ENCODE data around the gene CDH3. TPM values are rescaled to one million over a fixed set of nuclear protein-coding genes. Genes with fewer than 3 reads are reported as not detected.
A peak's percentile ranks its signal among the peaks of the same experiment; 100 is the strongest.

Gene CDH3
- total and polyA plus RNA-seq, 2 experiments from 2014 or later = 62.4 to 77.6 TPM

DNA sequence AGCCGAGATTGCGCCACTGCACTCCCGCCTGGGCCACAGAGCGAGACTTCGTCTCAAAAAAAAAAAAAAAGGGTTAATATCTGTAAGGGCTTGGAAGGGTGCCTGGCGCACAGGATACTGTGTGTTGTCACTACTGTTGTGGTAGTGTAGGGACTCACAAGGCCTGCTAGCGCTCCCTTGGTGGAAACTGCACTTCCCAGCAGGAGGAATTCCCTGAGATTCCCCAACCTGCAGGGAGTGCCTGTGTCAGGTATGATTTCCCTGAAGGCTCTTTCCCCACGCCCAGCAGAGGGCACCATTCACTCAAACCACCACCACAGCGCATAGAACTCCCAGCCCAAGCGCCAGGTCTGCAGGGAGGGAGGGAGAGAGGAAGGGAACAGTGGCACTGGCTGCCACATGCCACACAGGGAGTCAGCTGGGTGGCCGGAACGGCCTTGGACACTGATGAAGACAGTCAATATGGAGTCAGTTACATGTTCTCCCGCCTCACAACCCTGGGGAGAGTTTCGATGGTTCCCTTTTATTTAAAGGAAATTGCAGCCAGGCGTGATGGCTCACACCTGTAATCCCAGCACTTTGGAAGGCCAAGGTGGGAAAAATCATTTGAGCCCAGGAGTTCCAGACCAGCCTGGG, 59.2 kb downstream of the CDH3 start:
- DNase-seq (ENCODE audit: low spot score) = peak; percentile 88
- Histone ChIP-seq H2AFZ (no peak overlapping the region), H3K4me1 (ENCODE audit: insufficient read depth) (peaks cover 5% of the 10 kb centered on the region), H3K4me3 (no peak overlapping the region), H4K20me1 (ENCODE audit: insufficient read depth, poor library complexity, severe bottlenecking) (no peaks in the 10 kb centered on the region), H3K9me3 (ENCODE audit: low read depth) (no peaks in the 10 kb centered on the region), H3K4me2 (no peak overlapping the region), H3K27ac (no peak overlapping the region), H3K9me2 (replicated peaks; ENCODE audit: insufficient read depth) (no peaks in the 10 kb centered on the region), H3K27me3 (no peaks in the 10 kb centered on the region), H3K36me3 (replicated peaks; ENCODE audit: insufficient read depth, low read depth) (no peaks in the 10 kb centered on the region), H3K79me2 (no peaks in the 10 kb centered on the region)
- WGBS (ENCODE audit: low lambda C conversion rate, missing lambda C conversion rate) = 48% methylated on average over 11 of the region's 15 CpGs
- TF ChIP-seq, protein P1, sequence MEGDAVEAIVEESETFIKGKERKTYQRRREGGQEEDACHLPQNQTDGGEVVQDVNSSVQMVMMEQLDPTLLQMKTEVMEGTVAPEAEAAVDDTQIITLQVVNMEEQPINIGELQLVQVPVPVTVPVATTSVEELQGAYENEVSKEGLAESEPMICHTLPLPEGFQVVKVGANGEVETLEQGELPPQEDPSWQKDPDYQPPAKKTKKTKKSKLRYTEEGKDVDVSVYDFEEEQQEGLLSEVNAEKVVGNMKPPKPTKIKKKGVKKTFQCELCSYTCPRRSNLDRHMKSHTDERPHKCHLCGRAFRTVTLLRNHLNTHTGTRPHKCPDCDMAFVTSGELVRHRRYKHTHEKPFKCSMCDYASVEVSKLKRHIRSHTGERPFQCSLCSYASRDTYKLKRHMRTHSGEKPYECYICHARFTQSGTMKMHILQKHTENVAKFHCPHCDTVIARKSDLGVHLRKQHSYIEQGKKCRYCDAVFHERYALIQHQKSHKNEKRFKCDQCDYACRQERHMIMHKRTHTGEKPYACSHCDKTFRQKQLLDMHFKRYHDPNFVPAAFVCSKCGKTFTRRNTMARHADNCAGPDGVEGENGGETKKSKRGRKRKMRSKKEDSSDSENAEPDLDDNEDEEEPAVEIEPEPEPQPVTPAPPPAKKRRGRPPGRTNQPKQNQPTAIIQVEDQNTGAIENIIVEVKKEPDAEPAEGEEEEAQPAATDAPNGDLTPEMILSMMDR (IDR thresholded peaks at IDR 0.05; ENCODE audit: poor library complexity) = peak; percentile 88
- TF ChIP-seq EZH2phosphoT487 (IDR thresholded peaks at IDR 0.05; ENCODE audit: low read depth, severe bottlenecking, unreplicated experiment) = no peak

DNA sequence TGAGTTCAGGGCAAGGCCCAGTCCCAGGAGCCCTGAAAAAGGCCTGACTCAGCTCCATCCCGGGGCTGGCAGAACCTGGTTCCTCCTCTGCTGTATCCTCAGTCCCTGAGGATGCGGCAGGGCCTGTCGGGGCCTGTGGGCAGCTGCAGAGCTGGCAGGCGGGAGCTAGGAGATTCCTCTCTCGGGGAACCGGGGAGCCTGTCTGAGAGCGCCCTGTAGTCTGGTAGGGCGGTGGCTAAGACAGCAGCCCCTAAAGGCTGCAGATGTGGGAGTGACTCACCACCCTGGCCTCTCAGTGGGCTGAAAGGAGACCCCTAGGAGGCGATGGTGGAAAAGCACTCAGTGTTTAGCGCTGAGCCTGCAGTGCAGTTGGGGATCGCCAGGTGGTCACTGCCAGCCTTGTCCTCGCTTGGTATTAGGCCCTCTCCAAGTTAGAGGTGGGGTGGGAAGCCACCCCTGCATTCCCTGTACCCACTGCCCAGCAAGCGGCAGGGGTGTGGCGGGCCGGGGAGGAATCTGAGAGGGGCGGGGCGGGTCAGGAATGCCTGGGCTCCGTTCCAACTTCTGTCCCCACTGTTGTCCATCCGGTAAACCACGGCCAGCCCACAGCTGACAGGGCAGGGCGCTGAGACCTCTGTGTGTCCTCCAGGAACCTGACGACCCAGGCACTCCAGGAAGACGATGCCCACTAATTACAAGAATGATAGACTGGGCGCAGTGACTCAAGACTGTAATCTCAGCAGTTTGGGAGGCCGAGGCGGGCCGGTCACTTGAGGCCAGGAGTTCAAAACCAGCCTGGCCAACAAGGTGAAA, 62.4 kb downstream of the CDH3 start:
- peak overlapping the region; percentile 34 for H3K27ac ChIP-seq
- no peaks in the 10 kb centered on the region for H3K9me2 ChIP-seq (replicated peaks; ENCODE audit: insufficient read depth)
- H4K20me1 ChIP-seq (ENCODE audit: insufficient read depth, poor library complexity, severe bottlenecking) = no peaks in the 10 kb centered on the region
- no peak overlapping the region for H3K4me3 ChIP-seq
- no peaks in the 10 kb centered on the region for H3K9me3 ChIP-seq (ENCODE audit: low read depth)
- DNase-seq (ENCODE audit: low spot score) = peak; percentile 67
- no peaks in the 10 kb centered on the region for H3K27me3 ChIP-seq
- no peak overlapping the region for H3K4me2 ChIP-seq
- no peaks in the 10 kb centered on the region for H3K36me3 ChIP-seq (replicated peaks; ENCODE audit: insufficient read depth, low read depth)
- TF ChIP-seq, protein P1 (IDR thresholded peaks at IDR 0.05; ENCODE audit: poor library complexity) = peak; percentile 19
- TF ChIP-seq EZH2phosphoT487 (IDR thresholded peaks at IDR 0.05; ENCODE audit: low read depth, severe bottlenecking, unreplicated experiment) = no peak
- TF ChIP-seq EZH2 (IDR thresholded peaks at IDR 0.05; ENCODE audit: borderline replicate concordance) = no peak
- 70% methylated on average over 21 of the region's 27 CpGs for WGBS (ENCODE audit: low lambda C conversion rate, missing lambda C conversion rate)
- H3K4me1 ChIP-seq (ENCODE audit: insufficient read depth) = no peaks in the 10 kb centered on the region
- H2AFZ ChIP-seq = no peak overlapping the region
- no peaks in the 10 kb centered on the region for H3K79me2 ChIP-seq

DNA sequence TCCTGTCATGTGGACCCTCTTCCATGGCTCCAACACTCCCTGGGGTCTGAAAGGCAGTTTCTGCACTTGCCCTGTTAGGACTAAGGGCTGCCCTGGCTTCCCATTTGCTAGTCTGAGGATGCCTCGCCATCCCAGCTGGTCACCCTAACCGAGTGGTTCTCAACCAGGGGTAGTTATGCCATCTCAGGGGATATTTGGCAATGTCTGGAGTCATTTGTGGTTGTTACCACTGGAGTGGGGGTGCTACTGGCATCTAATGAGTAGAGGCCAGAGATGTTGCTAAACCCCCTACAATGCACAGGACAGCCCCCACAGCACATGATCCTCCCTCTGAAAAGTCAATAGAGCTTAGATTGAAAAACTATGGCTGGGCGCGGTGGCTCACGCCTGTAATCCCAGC, 65.1 kb downstream of the CDH3 start:
- 91% methylated on average over 5 of the region's 5 CpGs for WGBS (ENCODE audit: low lambda C conversion rate, missing lambda C conversion rate)
- Histone ChIP-seq H3K36me3 (replicated peaks; ENCODE audit: insufficient read depth, low read depth) (no peaks in the 10 kb centered on the region), H3K27ac (no peak overlapping the region), H4K20me1 (ENCODE audit: insufficient read depth, poor library complexity, severe bottlenecking) (no peaks in the 10 kb centered on the region), H3K4me3 (no peak overlapping the region), H3K79me2 (no peaks in the 10 kb centered on the region), H3K9me2 (replicated peaks; ENCODE audit: insufficient read depth) (no peaks in the 10 kb centered on the region), H3K27me3 (no peaks in the 10 kb centered on the region), H2AFZ (no peak overlapping the region), H3K4me1 (ENCODE audit: insufficient read depth) (no peaks in the 10 kb centered on the region), H3K4me2 (no peak overlapping the region), H3K9me3 (ENCODE audit: low read depth) (no peaks in the 10 kb centered on the region)
- TF ChIP-seq EZH2 (IDR thresholded peaks at IDR 0.05; ENCODE audit: borderline replicate concordance) (no peak), EZH2phosphoT487 (IDR thresholded peaks at IDR 0.05; ENCODE audit: low read depth, severe bottlenecking, unreplicated experiment) (no peak)
- TF ChIP-seq, protein P1 (IDR thresholded peaks at IDR 0.05; ENCODE audit: poor library complexity) = no peak
- DNase-seq (ENCODE audit: low spot score) = no peak

Data from hepatocyte (in vitro differentiated cells).